ENCODE results near the gene RNF115.

RNF115 gene

GRCh38 chr1:145692785-145693443, 131.0 kb downstream of the RNF115 start:
- DNase-seq, result no peak

DNA sequence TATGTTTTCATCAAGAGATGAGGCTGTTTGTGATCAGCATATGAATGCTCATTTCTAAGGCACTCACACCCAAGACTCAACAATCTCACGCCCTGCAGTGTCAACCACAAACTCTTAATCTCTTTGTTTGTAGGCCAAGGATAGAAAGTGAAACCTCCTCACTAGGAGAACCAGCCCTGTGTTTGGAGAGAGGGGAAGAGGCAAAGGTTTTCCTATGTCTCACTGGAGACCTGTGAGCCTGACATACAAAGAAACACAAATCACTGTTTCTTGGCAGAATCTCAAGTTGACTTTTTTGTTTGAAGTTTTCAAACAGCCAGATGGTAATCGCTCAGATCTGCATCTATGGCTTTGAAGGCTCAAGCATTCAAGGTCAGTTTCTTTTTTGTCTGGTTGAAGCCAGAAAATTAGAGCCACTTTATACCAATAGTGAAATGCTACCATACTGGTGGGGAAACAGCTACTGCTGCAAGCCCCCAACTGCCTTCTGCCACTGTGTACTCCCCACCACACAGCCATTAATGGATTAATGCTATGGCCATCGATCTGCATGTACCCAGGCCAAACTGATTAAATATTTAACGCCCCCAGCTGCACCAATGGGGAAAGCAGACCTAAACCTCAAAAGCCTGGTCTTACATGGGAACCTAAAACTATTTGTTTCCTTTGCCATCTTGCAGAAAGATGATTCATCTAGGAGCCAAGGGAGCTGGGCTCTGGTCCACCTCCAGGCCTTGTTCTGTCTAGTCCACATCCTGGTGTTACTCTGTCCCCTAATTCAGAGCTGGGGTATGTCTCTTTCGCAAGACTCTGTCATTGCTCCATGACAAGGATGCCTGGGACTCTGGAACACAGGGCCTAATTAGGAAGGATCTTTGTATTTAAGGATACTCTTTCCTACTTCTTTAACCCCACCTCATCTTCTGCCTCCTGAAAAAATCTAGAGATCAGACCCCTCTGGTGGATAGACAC, 133.0 kb downstream of the RNF115 start:
- no peak for DNase-seq

- DNase-seq, result no peak
Measured at GRCh38 chr1:145689922-145690321, 134.0 kb downstream of the RNF115 start.

GRCh38 chr1:145688924-145689323, 135.0 kb downstream of the RNF115 start:
- DNase-seq, result no peak

All from GOT3 (cell line).